HG03457 (cell line): ENCODE measurements around the gene IMPDH2.

Source experiments
- ATAC-seq: cut with Tn5 transposase; IDR thresholded peaks from one replicate; pipeline ENCODE4 v1.9.1; 2021; ENCODE audit warnings: moderate number of reproducible peaks; ENCODE audit not compliant: unreplicated experiment

IMPDH2 gene

GRCh38 chr3:49007068-49007770 lies 22.0 kb downstream of the IMPDH2 start, which contains the start of gene WDR6:
Gene WDR6, plus strand, starts transcription at chr3:49007391. Its CDS starts 41 bp downstream, at chr3:49007432.
- peak; percentile 73 for ATAC-seq

DNA sequence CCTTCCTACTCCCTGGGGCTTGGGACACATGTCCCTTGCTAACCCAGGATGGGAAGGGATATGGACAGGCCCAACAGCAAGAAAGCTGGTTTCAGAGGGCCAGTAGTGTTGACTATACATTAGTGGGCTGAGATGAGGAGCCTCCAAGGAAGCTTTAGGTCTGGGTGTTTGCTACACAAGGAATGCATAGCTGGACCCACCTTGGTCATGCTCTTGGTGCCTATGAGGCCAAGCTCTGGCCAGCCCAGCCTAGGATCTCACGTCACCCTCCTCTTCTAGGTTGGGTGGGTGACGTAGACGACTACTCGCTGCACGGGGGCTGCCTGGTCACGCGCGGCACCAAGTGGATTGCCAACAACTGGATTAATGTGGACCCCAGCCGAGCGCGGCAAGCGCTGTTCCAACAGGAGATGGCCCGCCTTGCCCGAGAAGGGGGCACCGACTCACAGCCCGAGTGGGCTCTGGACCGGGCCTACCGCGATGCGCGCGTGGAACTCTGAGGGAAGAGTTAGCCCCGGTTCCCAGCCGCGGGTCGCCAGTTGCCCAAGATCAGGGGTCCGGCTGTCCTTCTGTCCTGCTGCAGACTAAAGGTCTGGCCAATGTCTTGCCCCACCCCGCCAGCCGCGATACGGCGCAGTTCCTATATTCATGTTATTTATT lies 22.7 kb downstream of the IMPDH2 start:
- no peak for ATAC-seq

GRCh38 chr3:49005998-49006397 lies 23.2 kb downstream of the IMPDH2 start:
- ATAC-seq = no peak

DNA sequence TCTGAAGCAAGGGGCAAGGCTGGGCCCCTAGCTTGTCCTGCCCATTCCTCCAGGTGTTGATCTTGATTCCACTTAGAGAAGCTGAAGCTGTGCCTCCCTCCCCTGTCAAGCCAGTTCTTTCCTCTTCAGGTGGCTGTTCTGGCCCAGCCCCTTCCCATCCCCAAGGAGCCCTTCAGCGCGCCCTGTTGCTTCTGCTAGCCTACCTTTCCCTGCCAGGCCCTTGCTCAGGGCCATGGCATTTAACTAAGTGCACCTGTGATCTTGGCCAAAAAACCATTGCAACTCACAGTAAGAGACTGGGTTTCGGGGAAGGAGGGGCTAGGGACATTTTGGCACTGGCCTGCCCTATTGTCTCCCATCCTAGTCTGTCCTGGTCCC lies 23.9 kb downstream of the IMPDH2 start:
- no peak for ATAC-seq

DNA sequence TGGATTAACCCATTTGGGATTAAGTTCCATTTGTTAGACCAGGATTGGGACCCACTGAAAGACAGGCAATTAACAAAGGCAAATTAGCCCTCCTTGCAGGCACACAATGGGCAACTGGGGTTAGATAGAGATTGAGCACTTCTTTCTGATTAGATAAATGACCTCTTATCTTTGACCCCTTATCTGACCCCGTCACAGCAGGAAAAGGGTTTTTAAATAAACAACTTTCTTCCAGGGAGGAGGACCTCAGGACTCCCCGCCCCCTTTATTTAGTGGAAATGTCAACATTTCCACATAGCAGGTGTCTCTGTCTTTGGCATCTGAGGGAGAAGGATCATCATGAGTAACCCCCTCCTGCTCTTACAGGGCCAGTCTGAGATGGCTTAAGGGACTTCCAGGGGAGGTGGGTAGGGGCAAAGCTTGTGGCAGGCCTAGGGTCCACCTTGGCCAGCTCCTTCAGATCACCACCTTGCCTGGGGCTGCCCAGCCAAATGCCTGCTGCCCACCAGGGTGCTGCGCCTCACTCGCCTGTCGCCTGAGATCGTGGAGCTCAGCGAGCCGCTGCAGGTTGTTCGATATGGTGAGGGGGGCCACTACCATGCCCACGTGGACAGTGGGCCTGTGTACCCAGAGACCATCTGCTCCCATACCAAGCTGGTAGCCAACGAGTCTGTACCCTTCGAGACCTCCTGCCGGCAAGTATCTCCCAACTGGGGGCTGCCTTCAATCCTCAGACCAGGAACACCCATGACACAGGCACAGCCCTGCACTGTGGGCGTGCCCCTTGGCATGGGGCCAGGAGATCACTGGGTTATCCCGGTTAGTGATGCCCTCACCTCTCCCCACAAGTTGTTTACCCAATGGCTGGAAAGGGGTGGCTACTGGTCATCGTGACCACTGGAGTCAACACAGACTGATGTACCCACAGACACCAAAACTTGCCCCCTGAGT lies 24.6 kb downstream of the IMPDH2 start:
- ATAC-seq = no peak

DNA sequence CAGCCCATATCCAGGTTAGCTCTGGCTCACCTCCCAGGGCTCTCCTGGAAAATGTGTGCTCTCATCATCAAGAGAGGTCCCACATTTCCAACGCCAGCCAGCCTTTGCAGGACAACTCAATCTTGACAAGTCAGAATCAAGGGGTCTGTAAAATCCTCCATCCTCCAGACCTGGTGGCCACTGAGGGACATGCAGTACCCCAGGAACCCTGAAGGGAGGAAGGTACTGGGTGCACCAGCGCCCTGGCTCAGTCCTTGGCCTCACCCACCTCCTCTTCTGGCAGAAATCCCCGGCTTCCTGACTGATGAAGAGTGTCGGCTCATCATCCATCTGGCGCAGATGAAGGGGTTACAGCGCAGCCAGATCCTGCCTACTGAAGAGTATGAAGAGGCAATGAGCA lies 28.0 kb downstream of the IMPDH2 start:
- ATAC-seq = no peak

DNA sequence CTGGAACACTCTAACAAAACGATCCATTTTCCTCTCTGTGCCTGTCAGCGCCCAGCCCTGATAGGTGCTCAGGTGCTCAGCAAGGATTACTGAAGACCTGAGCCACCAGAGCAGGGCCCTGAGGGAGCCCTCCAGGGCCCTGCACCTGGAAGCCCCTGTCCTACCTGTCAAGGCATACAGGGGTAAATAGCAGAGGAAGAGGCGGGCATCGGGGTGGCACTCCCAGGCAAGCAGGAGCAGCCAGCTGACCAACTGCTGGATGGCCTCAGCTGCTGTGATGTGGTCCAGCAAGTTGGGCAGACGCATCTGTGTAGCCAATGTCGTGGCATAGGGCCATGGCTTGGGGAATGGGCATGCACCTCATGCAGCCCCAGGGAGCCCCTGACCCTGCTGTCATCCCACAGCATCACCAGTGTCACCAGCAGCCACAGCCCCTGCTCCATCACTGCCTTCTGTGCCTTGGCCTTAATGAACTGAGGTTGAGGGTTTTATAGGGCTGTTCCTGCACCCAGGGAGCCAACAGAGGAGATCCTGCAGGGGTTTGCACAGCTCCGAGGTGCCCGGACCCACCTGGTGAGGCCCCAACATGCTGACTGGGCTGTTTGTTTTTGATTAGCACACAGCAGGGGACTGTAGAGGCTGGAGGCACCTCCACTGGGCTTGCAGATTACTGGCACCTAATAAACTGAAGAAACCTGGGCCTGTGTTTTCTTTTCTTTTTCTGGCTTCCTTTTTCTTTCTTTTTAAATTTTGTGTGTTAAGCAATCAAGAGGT lies 29.9 kb downstream of the IMPDH2 start:
- no peak for ATAC-seq

DNA sequence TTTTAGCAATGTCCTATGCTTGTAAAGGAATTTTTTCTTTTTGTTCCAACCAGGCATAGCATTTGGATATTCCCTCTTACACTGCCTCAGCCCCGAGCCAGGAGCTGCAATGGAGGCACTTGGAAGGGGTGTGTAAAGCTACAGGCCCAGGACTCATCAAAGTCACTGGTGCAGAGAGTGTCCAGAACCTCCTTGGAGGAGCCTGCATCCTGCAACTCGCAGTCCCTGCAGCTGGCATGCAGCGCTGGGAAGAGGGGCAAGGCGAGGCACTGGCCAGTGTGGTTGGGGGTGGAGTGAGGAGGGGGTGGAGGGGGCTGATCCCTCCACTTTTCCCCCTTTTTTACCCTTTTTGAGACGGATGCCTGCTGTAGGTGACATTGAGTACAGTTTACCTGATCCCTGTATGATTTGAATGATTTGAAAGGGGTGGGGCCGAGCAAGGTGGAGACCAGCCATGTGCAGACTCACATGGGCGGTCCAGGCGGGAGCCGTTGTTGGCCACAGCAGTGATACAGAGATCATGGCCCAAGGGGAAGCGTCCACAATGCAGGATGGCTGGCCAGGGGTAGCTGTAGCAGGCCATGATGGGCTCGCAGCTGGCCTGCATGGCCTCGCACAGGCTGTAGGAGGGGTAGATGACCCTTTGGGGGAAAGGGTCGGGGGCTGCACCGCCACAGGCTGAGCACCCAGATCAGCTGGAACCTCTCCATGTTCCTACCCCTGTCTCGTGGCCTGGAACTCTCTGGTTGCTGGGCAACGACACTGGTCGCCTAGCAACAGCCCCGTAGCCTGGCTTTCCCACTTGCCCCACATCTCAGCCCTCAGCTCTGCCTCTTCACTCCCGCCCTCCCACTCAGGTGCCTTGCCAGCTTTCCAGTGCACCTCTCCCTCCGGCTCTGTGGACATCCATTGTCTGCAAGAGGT lies 31.2 kb downstream of the IMPDH2 start:
- ATAC-seq = no peak

- no peak for ATAC-seq
These were observed 32.0 kb downstream of the IMPDH2 start for GRCh38 chr3:48997102-48997635.

DNA sequence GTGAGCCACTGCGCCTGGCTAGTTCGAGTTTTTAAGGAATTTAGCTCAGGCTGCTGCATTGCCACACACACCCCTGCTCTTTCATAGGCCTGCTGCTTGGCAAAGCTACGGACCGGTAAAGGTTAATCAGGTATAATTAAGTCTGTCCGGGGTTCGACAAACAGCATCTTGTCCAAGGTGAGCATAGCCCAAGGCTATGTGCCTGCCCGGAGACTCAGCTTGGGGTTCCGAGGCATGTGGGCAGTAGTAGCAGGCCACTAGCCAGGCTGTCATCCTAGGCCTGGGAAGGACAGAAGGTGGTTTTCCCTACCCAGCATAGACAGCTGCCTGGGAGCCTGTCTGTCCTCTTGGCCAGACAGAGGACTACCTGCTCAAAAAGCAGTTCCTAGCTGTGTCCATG lies 32.6 kb downstream of the IMPDH2 start:
- no peak for ATAC-seq

DNA sequence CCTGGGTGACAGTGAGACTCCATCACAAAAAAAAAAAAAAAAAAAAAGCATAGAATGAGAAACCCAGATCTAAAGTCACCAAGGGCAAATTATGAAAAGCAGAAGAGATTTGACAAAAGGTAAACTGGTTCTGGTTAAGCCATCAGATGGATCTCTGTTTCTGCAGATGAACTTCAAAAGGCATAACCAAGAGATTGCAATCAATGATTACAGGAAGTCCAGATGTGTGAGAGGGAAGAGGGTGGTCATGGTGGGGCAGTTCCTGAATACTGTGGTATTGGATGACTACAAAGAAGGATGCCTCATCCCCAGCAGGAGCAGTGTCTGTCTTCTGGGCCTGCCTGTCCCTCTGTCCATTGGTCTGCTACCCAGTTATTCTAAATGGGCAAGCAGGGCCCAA lies 35.4 kb downstream of the IMPDH2 start:
- no peak for ATAC-seq

DNA sequence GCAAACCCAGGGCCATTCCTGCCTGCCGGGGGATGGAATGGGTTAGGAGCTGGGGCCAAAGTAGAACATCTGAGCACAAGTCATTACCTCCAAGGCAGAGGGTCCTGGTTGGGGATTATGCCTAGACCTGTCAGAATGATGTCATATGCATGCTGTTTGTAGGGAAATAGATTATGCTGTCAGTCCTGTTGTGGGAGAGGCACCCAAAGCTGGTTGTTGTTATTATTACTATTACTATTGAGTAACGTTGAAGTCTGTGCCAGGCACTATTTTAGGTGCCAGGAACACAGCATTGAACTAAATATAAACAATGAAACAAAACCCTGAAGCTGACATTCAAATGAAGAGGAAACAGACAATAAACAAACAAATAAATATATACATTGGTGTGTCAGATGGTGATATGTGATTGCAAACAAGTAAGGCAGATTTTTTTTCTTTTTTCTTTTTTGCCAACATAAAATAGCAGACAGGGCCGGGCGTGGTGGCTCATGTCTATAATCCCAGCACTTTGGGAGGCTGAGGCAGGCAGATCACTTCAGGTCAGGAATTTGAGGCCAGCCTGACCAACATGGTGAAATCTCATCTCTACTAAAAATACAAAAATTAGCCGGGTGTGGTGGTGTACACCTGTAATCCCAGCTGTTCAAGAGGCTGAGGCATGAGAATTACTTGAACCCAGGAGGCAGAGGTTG lies 37.2 kb downstream of the IMPDH2 start:
- no peak for ATAC-seq

- peak; percentile 3 for ATAC-seq
These were observed 38.3 kb downstream of the IMPDH2 start for GRCh38 chr3:48990636-48991469.

GRCh38 chr3:48989796-48990635 lies 39.2 kb downstream of the IMPDH2 start, which contains the start of gene P4HTM:
Gene P4HTM, plus strand, starts transcription at chr3:48990241. Its CDS starts 16 bp downstream, at chr3:48990257.
- ATAC-seq = peak; percentile 41

GRCh38 chr3:48989126-48989795 lies 39.9 kb downstream of the IMPDH2 start:
- ATAC-seq = no peak

- no peak for ATAC-seq
These were observed 43.3 kb downstream of the IMPDH2 start for GRCh38 chr3:48985831-48986376.
